Measurements from ENCODE around the gene LAD1.
A peak's percentile ranks its signal among the peaks of the same experiment; 100 is the strongest.

The LAD1 gene

GRCh38 chr1:201420608-201421002 is 21.5 kb upstream of the LAD1 start:
- DNase-seq, result no peak
- in situ Hi-C loops (cut with HindIII; ENCODE audit: low pct_ligation_motif_present, low pct_unique_long_range_greater_than_20kb, low sequenced_read_pairs), result no loop called here

- in situ Hi-C loops (cut with HindIII; ENCODE audit: low pct_ligation_motif_present, low pct_unique_long_range_greater_than_20kb, low sequenced_read_pairs), result no loop called here
- no peak for DNase-seq
These were observed 20.9 kb upstream of the LAD1 start for GRCh38 chr1:201419746-201420607.

- no peak for DNase-seq
- in situ Hi-C loops (cut with HindIII; ENCODE audit: low pct_ligation_motif_present, low pct_unique_long_range_greater_than_20kb, low sequenced_read_pairs), result no loop called here
These were observed 20.1 kb upstream of the LAD1 start for GRCh38 chr1:201419256-201419655.

- no peak for DNase-seq
- in situ Hi-C loops (cut with HindIII; ENCODE audit: low pct_ligation_motif_present, low pct_unique_long_range_greater_than_20kb, low sequenced_read_pairs), result no loop called here
These were observed 19.3 kb upstream of the LAD1 start for GRCh38 chr1:201418461-201418860.

- no peak for DNase-seq
- in situ Hi-C loops (cut with HindIII; ENCODE audit: low pct_ligation_motif_present, low pct_unique_long_range_greater_than_20kb, low sequenced_read_pairs), result no loop called here
These were observed 15.1 kb upstream of the LAD1 start for GRCh38 chr1:201414051-201414738.

GRCh38 chr1:201411292-201411691 is 12.2 kb upstream of the LAD1 start:
- in situ Hi-C loops (cut with HindIII; ENCODE audit: low pct_ligation_motif_present, low pct_unique_long_range_greater_than_20kb, low sequenced_read_pairs), result no loop called here
- no peak for DNase-seq

- in situ Hi-C loops (cut with HindIII; ENCODE audit: low pct_ligation_motif_present, low pct_unique_long_range_greater_than_20kb, low sequenced_read_pairs), result no loop called here
- no peak for DNase-seq
These were observed 10.3 kb upstream of the LAD1 start for GRCh38 chr1:201409440-201409839.

- in situ Hi-C loops (cut with HindIII; ENCODE audit: low pct_ligation_motif_present, low pct_unique_long_range_greater_than_20kb, low sequenced_read_pairs), result no loop called here
- DNase-seq, result no peak
These were observed 9.7 kb upstream of the LAD1 start for GRCh38 chr1:201408834-201409200.

- in situ Hi-C loops (cut with HindIII; ENCODE audit: low pct_ligation_motif_present, low pct_unique_long_range_greater_than_20kb, low sequenced_read_pairs), result no loop called here
- peak; percentile 82 for DNase-seq
These were observed 9.2 kb upstream of the LAD1 start for GRCh38 chr1:201408176-201408833.

- in situ Hi-C loops (cut with HindIII; ENCODE audit: low pct_ligation_motif_present, low pct_unique_long_range_greater_than_20kb, low sequenced_read_pairs), result no loop called here
- peak; percentile 35 for DNase-seq
These were observed 7.8 kb upstream of the LAD1 start for GRCh38 chr1:201406831-201407406.

GRCh38 chr1:201405484-201405831 is 6.3 kb upstream of the LAD1 start:
- in situ Hi-C loops (cut with HindIII; ENCODE audit: low pct_ligation_motif_present, low pct_unique_long_range_greater_than_20kb, low sequenced_read_pairs), result no loop called here
- DNase-seq, result peak; percentile 93

- no peak for DNase-seq
- in situ Hi-C loops (cut with HindIII; ENCODE audit: low pct_ligation_motif_present, low pct_unique_long_range_greater_than_20kb, low sequenced_read_pairs), result no loop called here
These were observed 5.8 kb upstream of the LAD1 start for GRCh38 chr1:201404722-201405483.

- in situ Hi-C loops (cut with HindIII; ENCODE audit: low pct_ligation_motif_present, low pct_unique_long_range_greater_than_20kb, low sequenced_read_pairs), result no loop called here
- DNase-seq, result no peak
These were observed 4.9 kb upstream of the LAD1 start for GRCh38 chr1:201404055-201404454.

GRCh38 chr1:201403359-201403758 is 4.2 kb upstream of the LAD1 start:
- DNase-seq, result no peak
- in situ Hi-C loops (cut with HindIII; ENCODE audit: low pct_ligation_motif_present, low pct_unique_long_range_greater_than_20kb, low sequenced_read_pairs), result no loop called here

GRCh38 chr1:201401700-201402099 is 2.6 kb upstream of the LAD1 start:
- DNase-seq, result no peak
- in situ Hi-C loops (cut with HindIII; ENCODE audit: low pct_ligation_motif_present, low pct_unique_long_range_greater_than_20kb, low sequenced_read_pairs), result no loop called here

GRCh38 chr1:201400852-201401230 is 1.7 kb upstream of the LAD1 start:
- in situ Hi-C loops (cut with HindIII; ENCODE audit: low pct_ligation_motif_present, low pct_unique_long_range_greater_than_20kb, low sequenced_read_pairs), result no loop called here
- no peak for DNase-seq

GRCh38 chr1:201400212-201400851 is 1.2 kb upstream of the LAD1 start:
- DNase-seq, result no peak
- in situ Hi-C loops (cut with HindIII; ENCODE audit: low pct_ligation_motif_present, low pct_unique_long_range_greater_than_20kb, low sequenced_read_pairs), result no loop called here

GRCh38 chr1:201399352-201400126 is 415 bp upstream of the LAD1 start:
- no peak for DNase-seq
- in situ Hi-C loops (cut with HindIII; ENCODE audit: low pct_ligation_motif_present, low pct_unique_long_range_greater_than_20kb, low sequenced_read_pairs), result no loop called here
